ENCODE measurements around the gene AQP3. TPM values are rescaled to one million over a fixed set of nuclear protein-coding genes. Genes with fewer than 3 reads are reported as not detected.
A peak's percentile ranks its signal among the peaks of the same experiment; 100 is the strongest.

AQP3 gene
- total and polyA plus RNA-seq, 2 of the 4 experiments (the other 2 are of a cell fraction): 3.8 to 12.2 TPM

DNA sequence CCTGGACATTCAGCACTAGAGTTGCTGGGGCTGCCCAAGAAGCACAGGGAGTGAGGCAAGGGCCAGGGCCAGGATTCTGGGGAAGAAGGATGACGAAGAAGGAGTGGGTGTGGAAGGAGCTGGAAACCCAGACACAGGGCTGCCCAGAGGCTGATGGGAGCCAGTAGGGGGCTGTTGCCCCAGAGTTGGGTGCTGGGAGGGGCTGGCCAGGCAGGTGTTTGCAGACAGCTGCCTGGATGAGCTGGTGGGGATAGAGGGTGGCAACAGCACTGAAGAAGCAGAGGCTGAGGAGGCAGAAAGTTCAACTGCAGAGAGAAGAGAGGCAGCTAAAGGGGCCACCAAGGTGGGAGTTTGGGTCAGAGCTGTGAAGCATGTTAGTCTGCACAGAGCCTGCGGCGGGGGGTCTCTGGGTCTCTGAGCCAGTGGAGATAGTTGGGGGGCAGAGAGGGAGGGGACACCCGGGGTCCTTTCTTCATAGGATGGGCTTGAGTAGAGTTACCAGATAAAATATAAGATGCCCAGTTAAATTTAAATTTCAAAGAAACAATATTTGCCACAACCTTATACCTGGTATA is 42.5 kb downstream of the AQP3 start:
- 67% methylated on average over 1 of the region's 4 CpGs; no CpG with 5 or more reads in 1 of the 2 experiments for WGBS, 2 experiments (ENCODE audit: extremely low coverage in 2 of 2, insufficient read length in 1 of 2)
- H3K14ac ChIP-seq (replicated peaks; ENCODE audit: low read depth, low read length): no peak overlapping the region
- no peak overlapping the region for H3K4me2 ChIP-seq (ENCODE audit: low read depth, low read length)
- in situ Hi-C loops (cut with MboI; ENCODE audit: low sequenced_read_pairs) (loop anchor here (25.0 kb wide), 1 partner anchor 307 kb away; no protein-coding TSS in a partner anchor), intact Hi-C loops (cut with micrococcal nuclease) (loop anchor here (5.0 to 10.0 kb wide), 3 partner anchors 47 to 320 kb away; no protein-coding TSS in a partner anchor), dilution Hi-C loops (cut with HindIII; ENCODE audit: low sequenced_read_pairs, unreplicated experiment) (no loop called here)
- H4K20me1 ChIP-seq (ENCODE audit: insufficient read depth, low read length): no peaks in the 10 kb centered on the region
- no peak overlapping the region for H2BK20ac ChIP-seq (ENCODE audit: low read depth, low read length)
- no peak overlapping the region for H2AK5ac ChIP-seq (ENCODE audit: low read depth, low read length)
- CTCF ChIA-PET: interaction anchor here (0.7 to 1.0 kb wide), 2 partner anchors 10 to 48 kb away, joined by 3 read pairs; no protein-coding TSS in a partner anchor
- no peak overlapping the region for H3K23ac ChIP-seq (ENCODE audit: low read depth, low read length)
- POLR2A ChIA-PET (ENCODE audit: unreplicated experiment): no interaction called here
- no peak overlapping the region for H4K91ac ChIP-seq (ENCODE audit: insufficient read depth, low read depth, low read length)
- H3K18ac ChIP-seq (ENCODE audit: low read depth, low read length): no peak overlapping the region
- H3K4ac ChIP-seq (ENCODE audit: low read depth, low read length): no peak overlapping the region
- no peak overlapping the region for H3K56ac ChIP-seq (ENCODE audit: extremely low read depth, insufficient read depth, low read length)
- H3K4me1 ChIP-seq (ENCODE audit: control insufficient read depth, insufficient read depth, low read length): no peaks in the 10 kb centered on the region
- H3K9me3 ChIP-seq (ENCODE audit: control insufficient read depth, insufficient read depth, low read length): no peaks in the 10 kb centered on the region
- H2AK9ac ChIP-seq (replicated peaks; ENCODE audit: low read depth, low read length, poor library complexity): peak overlapping the region; percentile 55
- H2AFZ ChIP-seq (replicated peaks; ENCODE audit: low read length, poor library complexity): no peak overlapping the region
- no peak overlapping the region for H4K8ac ChIP-seq (ENCODE audit: low read depth in 2 of 2, low read length in 2 of 2)
- H3K79me1 ChIP-seq (ENCODE audit: low read depth in 1 of 2, low read length in 2 of 2): no peaks in the 10 kb centered on the region
- ATAC-seq (ENCODE audit: low read depth): peak; percentile 27; the same call in 1 of the 2 replicates
- no peak for TF ChIP-seq FOS (IDR thresholded peaks at IDR 0.05; ENCODE audit: low read depth, low read length)
- TF ChIP-seq, protein P1, sequence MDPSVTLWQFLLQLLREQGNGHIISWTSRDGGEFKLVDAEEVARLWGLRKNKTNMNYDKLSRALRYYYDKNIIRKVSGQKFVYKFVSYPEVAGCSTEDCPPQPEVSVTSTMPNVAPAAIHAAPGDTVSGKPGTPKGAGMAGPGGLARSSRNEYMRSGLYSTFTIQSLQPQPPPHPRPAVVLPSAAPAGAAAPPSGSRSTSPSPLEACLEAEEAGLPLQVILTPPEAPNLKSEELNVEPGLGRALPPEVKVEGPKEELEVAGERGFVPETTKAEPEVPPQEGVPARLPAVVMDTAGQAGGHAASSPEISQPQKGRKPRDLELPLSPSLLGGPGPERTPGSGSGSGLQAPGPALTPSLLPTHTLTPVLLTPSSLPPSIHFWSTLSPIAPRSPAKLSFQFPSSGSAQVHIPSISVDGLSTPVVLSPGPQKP (IDR thresholded peaks at IDR 0.05; ENCODE audit: borderline replicate concordance, low read depth, low read length): no peak
- BruUV-seq (replicated peaks): no TSS peak
- no peak overlapping the region for H4K5ac ChIP-seq (ENCODE audit: low read depth, low read length)
- no peak overlapping the region for H3K9ac ChIP-seq (ENCODE audit: low read depth, low read length)
- no peaks in the 10 kb centered on the region for H3K36me3 ChIP-seq (ENCODE audit: control insufficient read depth, insufficient read depth, low read length)
- H3K9me1 ChIP-seq (ENCODE audit: insufficient read depth, low read length): no peaks in the 10 kb centered on the region
- H2BK120ac ChIP-seq (ENCODE audit: low read depth, low read length): no peak overlapping the region
- no peak for DNase-seq
- H2BK15ac ChIP-seq (ENCODE audit: low read depth, low read length): no peak overlapping the region
- H2BK5ac ChIP-seq (ENCODE audit: low read depth, low read length, poor library complexity, severe bottlenecking): no peak overlapping the region
- H3K27me3 ChIP-seq (ENCODE audit: control insufficient read depth, insufficient read depth, low read length): peaks cover 3% of the 10 kb centered on the region; the same call in 1 of the 2 replicates
- H3K4me3 ChIP-seq (ENCODE audit: insufficient read depth, low read depth, low read length): no peak overlapping the region
- H3K27ac ChIP-seq (ENCODE audit: insufficient read depth, low read length): no peak overlapping the region
